Esophagus muscularis mucosa (tissue), 3 donors: ENCODE measurements around the gene MEF2C.

Experiments used
- CTCF ChIP-seq, 3 experiments: fragments of 200-600 bp in 2 of 3; fragments of 450-650 bp in 1 of 3; sonication (generic) in 2 of 3; IDR thresholded peaks; one replicate each; pipeline ENCODE4 v1.5.1; 2017 to 2019; ENCODE audit warnings: antibody characterized with exemption in 3 of 3, mild to moderate bottlenecking in 2 of 3, moderate library complexity in 1 of 3
- EP300 ChIP-seq: sonication (generic); formaldehyde crosslinking; IDR thresholded peaks from one replicate; pipeline ENCODE4 v1.6.1; 2017; ENCODE audit warnings: antibody characterized with exemption

DNA sequence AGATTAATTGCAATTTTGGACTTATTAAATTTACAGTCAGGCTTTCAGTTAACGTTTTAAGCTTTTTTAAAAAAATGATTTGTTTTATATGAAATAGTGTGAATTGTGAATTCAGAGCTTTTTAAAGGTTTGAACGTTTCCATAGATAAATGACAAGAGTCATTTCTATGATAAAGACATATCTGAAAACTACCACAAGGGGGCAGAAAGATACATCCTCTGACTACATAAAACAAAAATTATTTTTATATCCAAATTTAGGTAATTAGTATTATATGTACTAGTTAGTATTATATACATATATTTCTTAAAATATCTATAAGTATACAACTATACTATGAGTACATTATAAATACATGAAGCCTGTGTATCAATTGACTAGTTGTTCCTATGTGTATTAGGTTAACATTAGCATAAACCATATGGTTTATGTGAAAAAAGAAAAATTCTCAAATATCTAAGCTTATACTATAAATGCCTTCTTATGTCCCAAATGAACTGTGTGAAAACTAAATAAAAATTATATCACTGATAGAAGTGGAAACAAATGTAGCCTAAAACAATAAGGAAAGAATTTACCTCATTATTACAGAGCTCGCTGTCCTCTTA lies 155.2 kb downstream of the MEF2C start:
- TF ChIP-seq CTCF (IDR thresholded peaks at IDR 0.05) (peak; percentile 42 to 64 (median 61)), EP300 (no peak)
